H9 (cell line): ENCODE data around the gene KCNK5. TPM values are rescaled to one million over a fixed set of nuclear protein-coding genes. Genes with fewer than 3 reads are reported as not detected.

Experiments
- DNase-seq: peaks from one replicate; pipeline ENCODE4 v3.0.0-alpha.2; 2017
- H2AFZ ChIP-seq: one replicate; pipeline ENCODE4 v1.6.1; 2013; ENCODE audit warnings: mild to moderate bottlenecking, low read length, control low read depth, moderate library complexity
- H2AK5ac ChIP-seq: 2 replicates; pipeline ENCODE4 v1.6.1; 2013; ENCODE audit warnings: low read length, control low read depth, mixed read lengths; ENCODE audit not compliant: insufficient read length
- H2BK120ac ChIP-seq: one replicate; pipeline ENCODE4 v1.6.1; 2013; ENCODE audit warnings: low read depth, mild to moderate bottlenecking, low read length, control low read depth, inconsistent platforms; ENCODE audit not compliant: poor library complexity, severe bottlenecking
- H2BK12ac ChIP-seq: 2 replicates; pipeline ENCODE4 v1.6.1; 2013; ENCODE audit warnings: low read length, control low read depth, mixed read lengths, low read depth; ENCODE audit not compliant: insufficient read length
- H2BK15ac ChIP-seq: 2 replicates; pipeline ENCODE4 v1.6.1; 2013; ENCODE audit warnings: low read depth, low read length, control low read depth
- H2BK20ac ChIP-seq: one replicate; pipeline ENCODE4 v1.6.1; 2013; ENCODE audit warnings: low read depth, mild to moderate bottlenecking, low read length, control low read depth, inconsistent platforms; ENCODE audit not compliant: poor library complexity, severe bottlenecking
- H2BK5ac ChIP-seq: 2 replicates; pipeline ENCODE4 v1.6.1; 2013; ENCODE audit warnings: low read length, control low read depth, mixed read lengths; ENCODE audit not compliant: insufficient read length
- H3K14ac ChIP-seq: 2 replicates; pipeline ENCODE4 v1.6.1; 2013; ENCODE audit warnings: low read length, control low read depth; ENCODE audit not compliant: insufficient read depth
- H3K18ac ChIP-seq: 2 replicates; pipeline ENCODE4 v1.6.1; 2013; ENCODE audit warnings: low read depth, mild to moderate bottlenecking, mixed read lengths, low read length, control low read depth; ENCODE audit not compliant: insufficient read length
- H3K23ac ChIP-seq: 2 replicates; pipeline ENCODE4 v1.6.1; 2013; ENCODE audit warnings: low read length, control low read depth, mixed read lengths, low read depth; ENCODE audit not compliant: insufficient read length
- H3K23me2 ChIP-seq: 2 replicates; pipeline ENCODE4 v1.6.1; 2013; ENCODE audit warnings: low read depth, mild to moderate bottlenecking, mixed read lengths, low read length, control low read depth; ENCODE audit not compliant: insufficient read length, poor library complexity, severe bottlenecking
- H3K27ac ChIP-seq: 2 replicates; pipeline ENCODE4 v1.5.1; 2013; ENCODE audit warnings: low read length, control low read depth, mixed read lengths, low read depth; ENCODE audit not compliant: insufficient read length
- H3K27me3 ChIP-seq: 2 replicates; pipeline ENCODE4 v1.6.1; 2013; ENCODE audit warnings: low read length, control low read depth, inconsistent platforms; ENCODE audit not compliant: insufficient read depth
- H3K4ac ChIP-seq: 2 replicates; pipeline ENCODE4 v1.6.1; 2013; ENCODE audit warnings: low read depth, mild to moderate bottlenecking, control low read depth, inconsistent platforms, low read length, moderate library complexity
- H3K4me1 ChIP-seq: 2 replicates; pipeline ENCODE4 v1.6.1; 2013; ENCODE audit warnings: low read length, control low read depth, inconsistent platforms; ENCODE audit not compliant: insufficient read depth
- H3K4me2 ChIP-seq: 2 replicates; pipeline ENCODE4 v1.6.1; 2013; ENCODE audit warnings: low read length, control low read depth, mixed read lengths; ENCODE audit not compliant: insufficient read length, insufficient read depth
- H3K56ac ChIP-seq: 2 replicates; pipeline ENCODE4 v1.6.1; 2013; ENCODE audit warnings: low read depth, mild to moderate bottlenecking, mixed read lengths, low read length, control low read depth; ENCODE audit not compliant: insufficient read length
- H3K79me1 ChIP-seq: 2 replicates; pipeline ENCODE4 v1.6.1; 2013; ENCODE audit warnings: low read depth, mild to moderate bottlenecking, moderate library complexity, low read length, control low read depth, inconsistent platforms; ENCODE audit not compliant: insufficient read depth, poor library complexity, severe bottlenecking
- H3K79me2 ChIP-seq: 2 replicates; pipeline ENCODE4 v1.6.1; 2013; ENCODE audit warnings: low read length, control low read depth, inconsistent platforms; ENCODE audit not compliant: insufficient read depth
- H3K9ac ChIP-seq: 2 replicates; pipeline ENCODE4 v1.6.1; 2013; ENCODE audit warnings: low read length, control low read depth, mixed read lengths; ENCODE audit not compliant: insufficient read length; ENCODE audit errors: extremely low read depth
- H3K9me3 ChIP-seq: one replicate; pipeline ENCODE4 v1.6.1; 2013; ENCODE audit warnings: low read depth, low read length, inconsistent platforms; ENCODE audit not compliant: control insufficient read depth
- H3T11ph ChIP-seq: one replicate; pipeline ENCODE4 v1.6.1; 2013; ENCODE audit warnings: mild to moderate bottlenecking, low read length, control low read depth, inconsistent platforms
- H4K20me1 ChIP-seq: one replicate; pipeline ENCODE4 v1.6.1; 2013; ENCODE audit not compliant: control insufficient read depth, insufficient read length, insufficient read depth
- H4K5ac ChIP-seq: 2 replicates; pipeline ENCODE4 v1.6.1; 2013; ENCODE audit warnings: low read depth, mild to moderate bottlenecking, mixed read lengths, low read length, control low read depth; ENCODE audit not compliant: insufficient read length
- H4K8ac ChIP-seq: replicated peaks from 2 replicates; pipeline ENCODE4 v1.6.1; 2013; ENCODE audit warnings: low read length, control low read depth, mixed read lengths, low read depth; ENCODE audit not compliant: insufficient read length
- H4K91ac ChIP-seq: 2 replicates; pipeline ENCODE4 v1.6.1; 2013; ENCODE audit warnings: low read depth, mild to moderate bottlenecking, moderate library complexity, mixed read lengths, low read length, control low read depth; ENCODE audit not compliant: insufficient read length
- H3K27ac Mint-ChIP-seq, 3 experiments: 2 replicates in 2 of 3; 3 replicates in 1 of 3; pipeline ENCODE4 v1.8.0; 2020 to 2021; ENCODE audit warnings: mixed read lengths in 3 of 3, mild to moderate bottlenecking in 1 of 3, moderate library complexity in 1 of 3
- H3K27me3 Mint-ChIP-seq: 2 replicates; pipeline ENCODE4 v1.8.0; 2021; ENCODE audit warnings: low read depth, mild to moderate bottlenecking, moderate library complexity, mixed read lengths
- H3K36me3 Mint-ChIP-seq, 3 experiments: 2 replicates in 2 of 3; 3 replicates in 1 of 3; pipeline ENCODE4 v1.8.0; 2020 to 2021; ENCODE audit warnings: low read depth in 3 of 3, mixed read lengths in 3 of 3; ENCODE audit not compliant: insufficient read depth in 1 of 3
- H3K4me1 Mint-ChIP-seq, 2 experiments: 2 replicates each; pipeline ENCODE4 v1.8.0; 2020; ENCODE audit warnings: mixed read lengths in 2 of 2
- H3K4me3 Mint-ChIP-seq, 2 experiments: 2 replicates in 1 of 2; 3 replicates in 1 of 2; pipeline ENCODE4 v1.8.0; 2020 to 2021; ENCODE audit warnings: mild to moderate bottlenecking in 2 of 2, mixed read lengths in 2 of 2, moderate library complexity in 1 of 2
- H3K9me3 Mint-ChIP-seq, 2 experiments: 2 replicates in 1 of 2; 3 replicates in 1 of 2; pipeline ENCODE4 v1.8.0; 2020; ENCODE audit warnings: mild to moderate bottlenecking in 2 of 2, mixed read lengths in 2 of 2, moderate library complexity in 1 of 2
- CTCF ChIP-seq: fragments of 200-600 bp; sonication (generic); conservative IDR thresholded peaks from 3 replicates; pipeline ENCODE4 v1.8.0; 2021; ENCODE audit warnings: antibody characterized with exemption, mild to moderate bottlenecking
- WGBS: extraction: QIAGEN DNeasy Blood & Tissue Kit; methylation state at CpG from one replicate; pipeline ENCODE4 v1.1.7; 2013; ENCODE audit warnings: missing lambda C conversion rate, low lambda C conversion rate, mixed read lengths; ENCODE audit not compliant: insufficient read length; ENCODE audit errors: extremely low coverage; 5-methylcytosine and 5-hydroxymethylcytosine counted together
- total RNA-seq: library from RNA; stranded (reverse); gene quantifications from 2 replicates; pipeline ENCODE4 v1.2.1, GENCODE V29; 2021

Gene KCNK5
- total RNA-seq, 1 experiment from 2014 or later, result 30.0 TPM

DNA sequence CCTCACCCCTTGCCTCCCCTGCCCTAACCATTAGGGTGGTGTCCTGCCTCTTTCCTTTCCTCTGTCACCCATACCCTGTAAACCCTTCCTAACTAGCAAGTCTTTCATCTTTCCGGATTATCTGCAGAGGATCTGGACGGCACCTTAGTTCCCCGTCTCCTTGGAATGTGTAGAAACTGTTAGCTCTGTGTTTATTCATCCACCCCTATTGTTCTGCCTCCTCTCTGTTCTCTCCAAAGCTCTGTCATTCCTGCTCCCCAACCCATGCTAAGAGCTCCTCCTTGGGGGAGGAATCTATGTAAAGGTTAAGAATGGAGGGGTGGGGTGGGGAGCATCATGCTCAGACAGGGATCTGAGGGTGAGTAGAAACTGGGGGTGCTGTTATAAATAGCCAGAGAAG, 39.4 kb upstream of the KCNK5 start:
- no CpG with 5 or more reads among the region's 3 CpGs for WGBS

More for the DNA sequence above, 39.4 kb upstream of the KCNK5 start:
- Histone ChIP-seq H3K4ac (no peak overlapping the region), H2BK120ac (no peak overlapping the region), H2BK12ac (no peak overlapping the region), H3T11ph (no peak overlapping the region), H4K8ac (no peak overlapping the region), H3K9me3 (no peaks in the 10 kb centered on the region), H3K79me2 (no peaks in the 10 kb centered on the region), H2BK5ac (no peak overlapping the region), H2BK15ac (no peak overlapping the region), H3K14ac (no peak overlapping the region), H2AK5ac (no peak overlapping the region), H3K79me1 (no peaks in the 10 kb centered on the region), H3K23ac (no peak overlapping the region), H3K18ac (no peak overlapping the region), H3K56ac (no peak overlapping the region), H4K20me1 (no peaks in the 10 kb centered on the region), H2AFZ (no peak overlapping the region), H3K27me3 (no peaks in the 10 kb centered on the region), H3K27ac (no peak overlapping the region), H4K5ac (no peak overlapping the region), H3K4me2 (no peak overlapping the region), H4K91ac (no peak overlapping the region), H2BK20ac (no peak overlapping the region), H3K4me1 (peaks cover 10% of the 10 kb centered on the region), H3K9ac (no peak overlapping the region), H3K23me2 (no peaks in the 10 kb centered on the region)
- no peak for DNase-seq
- Mint-ChIP-seq H3K27ac (peak overlapping the region in 2 of 3 experiments; percentile 7 to 54; a peak in 2 of 7 replicates), H3K36me3 (peaks cover 0 to 3% (median 2%) of the 10 kb centered on the region in 3 experiments; a peak in 2 of 7 replicates), H3K4me3 (no peak overlapping the region), H3K9me3 (peaks cover 0 to 4% of the 10 kb centered on the region in 2 experiments; a peak in 1 of 5 replicates), H3K27me3 (no peaks in the 10 kb centered on the region), H3K4me1 (peaks cover 50 to 60% of the 10 kb centered on the region in 2 experiments)
- TF ChIP-seq CTCF, result no peak
